ENCODE measurements around the gene AK8. TPM values are rescaled to one million over a fixed set of nuclear protein-coding genes. Genes with fewer than 3 reads are reported as not detected.
A peak's percentile ranks its signal among the peaks of the same experiment; 100 is the strongest.

Gene AK8
- total RNA-seq, 4 donors from 2014 or later = 1.4 to 3.7 (median 1.8) TPM

DNA sequence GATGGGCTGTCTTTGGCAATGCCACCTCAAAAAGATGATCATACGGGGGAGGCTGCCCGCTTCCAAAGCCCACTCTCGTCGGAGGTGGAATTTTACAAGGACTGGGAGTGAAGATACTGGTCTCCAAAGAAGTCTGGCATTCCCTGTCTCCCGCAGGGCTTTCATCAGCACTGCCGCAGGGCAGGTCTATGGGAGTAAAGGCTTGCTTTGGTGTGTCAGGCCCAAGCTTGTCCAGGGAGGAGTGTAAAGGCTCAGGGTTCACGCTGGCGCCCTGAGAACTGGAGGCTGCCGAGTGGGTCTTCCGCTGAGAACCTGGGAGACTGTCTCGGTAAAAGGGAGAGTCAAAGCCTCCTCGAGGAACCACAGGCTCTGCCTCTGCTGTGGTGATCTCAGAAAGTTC, 27.6 kb upstream of the AK8 start:
- DNase-seq (ENCODE audit: low spot score in 2 of 2) = no peak
- TF ChIP-seq, protein P1, sequence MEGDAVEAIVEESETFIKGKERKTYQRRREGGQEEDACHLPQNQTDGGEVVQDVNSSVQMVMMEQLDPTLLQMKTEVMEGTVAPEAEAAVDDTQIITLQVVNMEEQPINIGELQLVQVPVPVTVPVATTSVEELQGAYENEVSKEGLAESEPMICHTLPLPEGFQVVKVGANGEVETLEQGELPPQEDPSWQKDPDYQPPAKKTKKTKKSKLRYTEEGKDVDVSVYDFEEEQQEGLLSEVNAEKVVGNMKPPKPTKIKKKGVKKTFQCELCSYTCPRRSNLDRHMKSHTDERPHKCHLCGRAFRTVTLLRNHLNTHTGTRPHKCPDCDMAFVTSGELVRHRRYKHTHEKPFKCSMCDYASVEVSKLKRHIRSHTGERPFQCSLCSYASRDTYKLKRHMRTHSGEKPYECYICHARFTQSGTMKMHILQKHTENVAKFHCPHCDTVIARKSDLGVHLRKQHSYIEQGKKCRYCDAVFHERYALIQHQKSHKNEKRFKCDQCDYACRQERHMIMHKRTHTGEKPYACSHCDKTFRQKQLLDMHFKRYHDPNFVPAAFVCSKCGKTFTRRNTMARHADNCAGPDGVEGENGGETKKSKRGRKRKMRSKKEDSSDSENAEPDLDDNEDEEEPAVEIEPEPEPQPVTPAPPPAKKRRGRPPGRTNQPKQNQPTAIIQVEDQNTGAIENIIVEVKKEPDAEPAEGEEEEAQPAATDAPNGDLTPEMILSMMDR (IDR thresholded peaks at IDR 0.05) = no peak
- Histone ChIP-seq H3K4me3 (no peak overlapping the region), H3K9me3 (no peaks in the 10 kb centered on the region), H3K4me1 (no peaks in the 10 kb centered on the region), H3K36me3 (peaks cover 84% of the 10 kb centered on the region), H3K27me3 (no peaks in the 10 kb centered on the region), H3K27ac (no peak overlapping the region)
- 77% methylated on average over 12 of the region's 12 CpGs for WGBS

DNA sequence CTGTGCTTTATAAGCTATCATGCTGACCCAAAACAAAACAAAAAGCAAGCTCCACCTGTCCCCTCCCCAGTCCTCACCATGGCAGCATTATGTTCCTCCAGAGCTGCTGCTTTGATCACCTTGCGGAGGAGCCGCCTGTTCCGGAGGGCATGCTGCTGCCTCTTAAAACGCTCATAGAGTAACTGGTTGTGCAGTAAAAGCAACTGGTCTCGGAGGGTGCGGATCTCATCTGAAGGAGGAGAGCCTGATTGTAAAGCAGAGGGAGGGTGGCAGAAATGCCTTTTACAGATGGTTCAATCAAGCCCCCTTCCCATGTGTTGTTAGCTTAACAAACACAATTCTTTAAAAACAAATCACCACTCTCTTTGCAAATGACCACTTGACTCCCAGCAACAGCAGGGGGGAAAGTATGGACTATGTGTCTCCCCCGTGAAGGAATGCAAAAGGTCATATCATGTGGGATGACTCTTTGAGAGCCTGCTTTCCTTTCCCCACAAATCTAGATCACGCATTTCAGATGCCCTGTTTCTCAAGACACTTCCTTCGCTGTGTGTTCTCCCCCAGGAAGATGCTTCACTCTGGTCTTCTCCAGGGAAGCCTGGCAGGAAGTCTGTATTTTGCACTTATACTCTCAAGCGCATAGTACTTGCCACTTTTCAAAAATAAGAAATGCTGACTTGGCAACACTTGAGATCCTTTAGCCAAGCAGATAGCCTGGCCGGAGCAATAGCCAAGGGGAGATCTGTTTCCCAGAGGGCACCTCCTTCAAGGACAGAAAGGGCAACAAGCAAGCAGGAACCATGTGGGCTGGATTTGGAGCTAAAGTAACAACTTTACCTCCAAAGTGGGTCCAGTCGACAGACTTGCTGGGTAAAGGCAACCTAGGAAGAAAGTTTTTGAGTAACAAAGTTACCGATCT, 25.7 kb upstream of the AK8 start:
- Histone ChIP-seq H3K27ac (no peak overlapping the region), H3K4me1 (no peaks in the 10 kb centered on the region), H3K9me3 (no peaks in the 10 kb centered on the region), H3K27me3 (no peaks in the 10 kb centered on the region), H3K4me3 (no peak overlapping the region), H3K36me3 (peaks cover 84% of the 10 kb centered on the region)
- TF ChIP-seq, protein P1 (IDR thresholded peaks at IDR 0.05) = no peak
- no peak for TF ChIP-seq EP300 (IDR thresholded peaks at IDR 0.05)
- no peak for TF ChIP-seq POLR2A (IDR thresholded peaks at IDR 0.05)
- TF ChIP-seq POLR2AphosphoS5 (IDR thresholded peaks at IDR 0.05) = no peak
- no peak for DNase-seq (ENCODE audit: low spot score in 2 of 2)
- 86% methylated on average over 13 of the region's 13 CpGs for WGBS

DNA sequence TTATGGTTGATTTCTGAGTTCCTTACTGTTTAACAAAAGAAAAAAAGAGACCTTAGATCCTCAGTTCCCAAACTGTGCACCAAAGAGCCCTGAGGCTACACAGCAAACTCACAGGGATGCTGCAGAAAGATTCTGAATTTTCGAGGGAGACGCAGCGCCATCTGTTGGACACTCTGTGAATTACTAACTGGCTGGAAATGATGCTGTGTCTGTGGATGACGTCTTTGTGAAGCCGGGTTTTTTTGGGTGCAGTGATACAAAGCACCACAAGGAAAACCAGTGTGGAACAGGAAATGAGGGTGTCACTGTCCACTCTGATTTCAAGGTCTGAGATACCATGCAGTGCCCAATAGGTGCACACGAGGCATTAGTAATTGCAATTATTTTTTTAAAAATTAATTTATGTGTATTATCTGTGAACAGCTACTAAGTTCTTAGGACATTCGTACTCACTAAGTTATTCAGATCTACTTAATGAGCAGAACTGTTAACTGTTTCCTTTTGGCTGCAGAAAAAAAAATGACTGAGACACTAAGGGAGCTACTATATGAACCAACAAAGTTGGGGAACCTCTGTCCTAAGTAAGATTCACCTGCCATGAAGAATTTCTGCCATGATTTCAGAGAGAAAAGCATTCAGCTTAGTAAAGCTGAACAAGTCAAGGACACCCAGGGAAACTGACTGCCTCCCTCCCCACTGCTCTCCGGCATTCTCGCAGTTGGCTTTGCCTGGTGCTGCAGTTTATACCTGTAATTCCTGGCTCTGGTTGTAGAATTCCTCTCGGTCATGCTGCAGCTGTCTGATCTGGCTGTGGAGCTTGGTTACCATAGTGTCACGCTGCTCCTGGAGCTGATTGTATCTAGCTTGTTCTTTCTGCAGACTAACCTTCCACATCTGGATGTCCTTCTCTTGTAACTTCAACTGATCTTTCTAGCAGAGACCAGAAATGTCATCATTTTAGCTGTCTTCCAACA, 24.1 kb upstream of the AK8 start:
- H3K9me3 ChIP-seq = no peaks in the 10 kb centered on the region
- WGBS = 43% methylated on average over 11 of the region's 11 CpGs
- H3K4me3 ChIP-seq = no peak overlapping the region
- H3K27ac ChIP-seq = no peak overlapping the region
- peaks cover 83% of the 10 kb centered on the region for H3K36me3 ChIP-seq
- TF ChIP-seq, protein P1 (IDR thresholded peaks at IDR 0.05) = peak; percentile 93 to 94
- no peak for TF ChIP-seq POLR2AphosphoS5 (IDR thresholded peaks at IDR 0.05)
- no peaks in the 10 kb centered on the region for H3K27me3 ChIP-seq
- DNase-seq (ENCODE audit: low spot score in 2 of 2) = peak in 1 of 2 donors; percentile 79
- H3K4me1 ChIP-seq = no peaks in the 10 kb centered on the region

DNA sequence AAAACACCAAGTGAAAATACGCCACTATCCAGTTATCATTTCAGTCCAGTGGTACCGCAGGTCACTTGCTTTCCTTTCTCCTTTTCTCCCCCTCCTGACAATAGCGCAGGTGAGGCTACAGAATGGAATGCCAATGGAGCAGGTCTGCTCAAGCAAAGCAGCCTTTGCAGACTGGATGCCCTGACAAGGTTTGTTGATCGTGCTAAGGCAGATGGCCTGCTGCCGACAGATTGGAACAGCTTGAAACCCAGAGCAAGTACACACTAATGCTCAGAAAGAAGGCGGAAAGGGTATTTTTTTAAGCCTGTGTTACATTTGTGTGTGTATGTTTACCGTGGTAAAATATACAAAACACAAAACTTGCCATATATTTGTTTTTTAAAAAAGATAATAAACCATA, 20.0 kb upstream of the AK8 start:
- WGBS = 95% methylated on average over 7 of the region's 7 CpGs
- no peaks in the 10 kb centered on the region for H3K9me3 ChIP-seq
- TF ChIP-seq EP300 (IDR thresholded peaks at IDR 0.05) (no peak), POLR2AphosphoS5 (IDR thresholded peaks at IDR 0.05) (no peak), POLR2A (IDR thresholded peaks at IDR 0.05) (no peak)
- TF ChIP-seq, protein P1 (IDR thresholded peaks at IDR 0.05) = no peak
- no peak overlapping the region for H3K4me3 ChIP-seq
- no peaks in the 10 kb centered on the region for H3K27me3 ChIP-seq
- H3K27ac ChIP-seq = no peak overlapping the region
- H3K4me1 ChIP-seq = peaks cover 32% of the 10 kb centered on the region
- DNase-seq (ENCODE audit: low spot score in 2 of 2) = peak in 1 of 2 donors; percentile 13
- H3K36me3 ChIP-seq = peaks cover 76% of the 10 kb centered on the region

DNA sequence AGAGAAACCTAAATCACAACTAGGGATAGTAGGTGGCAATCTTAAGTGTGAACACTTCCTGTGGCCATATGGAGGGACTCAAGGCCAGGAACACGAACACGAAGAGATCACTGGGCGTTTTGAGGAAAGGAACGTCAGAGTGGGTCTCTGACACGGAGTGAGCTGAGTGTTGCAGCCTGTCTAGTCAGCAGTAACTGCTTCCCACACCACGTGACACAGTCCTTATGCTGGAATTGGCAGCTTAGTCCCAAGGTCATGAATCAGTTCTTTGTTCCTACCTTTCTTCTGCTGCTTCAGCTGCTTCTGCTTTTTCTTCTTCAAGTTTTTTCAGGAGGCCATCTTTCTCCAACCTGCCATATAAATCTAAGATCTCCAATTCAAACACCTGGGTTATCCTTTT, 18.8 kb upstream of the AK8 start:
- H3K9me3 ChIP-seq = no peaks in the 10 kb centered on the region
- DNase-seq (ENCODE audit: low spot score in 2 of 2) = peak in 1 of 2 donors; percentile 18
- H3K4me1 ChIP-seq = peaks cover 32% of the 10 kb centered on the region
- peak overlapping the region; percentile 79 for H3K27ac ChIP-seq
- 75% methylated on average over 6 of the region's 6 CpGs for WGBS
- no peaks in the 10 kb centered on the region for H3K27me3 ChIP-seq
- H3K36me3 ChIP-seq = peaks cover 76% of the 10 kb centered on the region
- TF ChIP-seq, protein P1 (IDR thresholded peaks at IDR 0.05) = no peak
- no peak for TF ChIP-seq POLR2AphosphoS5 (IDR thresholded peaks at IDR 0.05)
- no peak overlapping the region for H3K4me3 ChIP-seq
